SK-N-SH (cell line): Measurements from ENCODE around the gene LRRC8D. TPM values are rescaled to one million over a fixed set of nuclear protein-coding genes. Genes with fewer than 3 reads are reported as not detected.

Source experiments
- CTCF ChIA-PET: fragments of 300-600, 350-600 bp; formaldehyde crosslinking; extraction: SDS; loops from one replicate; lab custom pipeline; 2021; lab: Yijun Ruan, JAX
- POLR2A ChIA-PET: fragments of 350-600 bp; sonication (Branson Sonifier 250); formaldehyde crosslinking; extraction: SDS; loops from one replicate; lab custom pipeline; 2020; ENCODE audit warnings: antibody characterized with exemption, inconsistent platforms; lab: Yijun Ruan, JAX
- DNase-seq: peaks from one replicate; pipeline ENCODE4 v3.0.0; 2012
- H2AFZ ChIP-seq: fragments of 200-600 bp; sonication (generic); 2 replicates; pipeline ENCODE4 v1.8.1; 2016; ENCODE audit warnings: antibody characterized with exemption, mild to moderate bottlenecking, low read depth
- H3F3A ChIP-seq: fragments of 200-600 bp; sonication (generic); replicated peaks from 2 replicates; pipeline ENCODE3; 2016; ENCODE audit warnings: antibody characterized with exemption, mild to moderate bottlenecking; ENCODE audit not compliant: insufficient read depth
- H3K27ac ChIP-seq, 2 experiments: fragments of 200-500 bp in 1 of 2; fragments of 200-600 bp in 1 of 2; sonication (Bioruptor generic) in 1 of 2; sonication (generic), shearing (Covaris generic) in 1 of 2; 2 replicates each; pipeline versions ENCODE4 v1.5.1 to v1.6.1; 2014 to 2016; ENCODE audit warnings: low read depth in 2 of 2, inconsistent platforms in 1 of 2, low read length in 1 of 2, mild to moderate bottlenecking in 1 of 2, mixed read lengths in 1 of 2
- H3K27me3 ChIP-seq: fragments of 200-600 bp; sonication (generic), shearing (Covaris generic); 2 replicates; pipeline ENCODE4 v1.6.1; 2016; ENCODE audit warnings: mixed run types; ENCODE audit not compliant: insufficient read depth
- H3K36me3 ChIP-seq, 2 experiments: fragments of 200-500 bp in 1 of 2; fragments of 200-600 bp in 1 of 2; sonication (Bioruptor generic) in 1 of 2; sonication (generic) in 1 of 2; replicated peaks in 1 of 2; 2 replicates each; pipeline versions ENCODE3 to v1.5.1; 2014 to 2016; ENCODE audit warnings: low read length in 1 of 2, mild to moderate bottlenecking in 1 of 2; ENCODE audit not compliant: insufficient read depth in 2 of 2, control insufficient read depth in 1 of 2
- H3K4me1 ChIP-seq, 2 experiments: fragments of 200-500 bp in 1 of 2; fragments of 200-600 bp in 1 of 2; sonication (Bioruptor generic) in 1 of 2; sonication (generic), shearing (Covaris generic) in 1 of 2; 2 replicates each; pipeline versions ENCODE4 v1.5.1 to v1.6.1; 2014 to 2016; ENCODE audit warnings: low read depth in 1 of 2, low read length in 1 of 2, mixed run types in 1 of 2; ENCODE audit not compliant: insufficient read depth in 2 of 2, control insufficient read depth in 1 of 2
- H3K4me2 ChIP-seq: fragments of 200-600 bp; sonication (generic), shearing (Covaris generic); 2 replicates; pipeline ENCODE4 v1.6.1; 2017; ENCODE audit warnings: mixed run types
- H3K4me3 ChIP-seq, 2 experiments: fragments of 200-500 bp in 1 of 2; fragments of 200-600 bp in 1 of 2; sonication (Bioruptor generic) in 1 of 2; sonication (generic), shearing (Covaris generic) in 1 of 2; 2 replicates each; pipeline versions ENCODE4 v1.5.1 to v1.8.1; 2014 to 2016; ENCODE audit warnings: low read depth in 2 of 2, inconsistent platforms in 1 of 2, low read length in 1 of 2, mild to moderate bottlenecking in 1 of 2, mixed read lengths in 1 of 2, moderate library complexity in 1 of 2
- H3K79me2 ChIP-seq: fragments of 200-600 bp; sonication (generic); 2 replicates; pipeline ENCODE4 v1.8.1; 2017; ENCODE audit warnings: mild to moderate bottlenecking; ENCODE audit not compliant: insufficient read depth
- H3K9ac ChIP-seq: fragments of 200-600 bp; sonication (generic); 2 replicates; pipeline ENCODE4 v1.6.1; 2017; ENCODE audit warnings: mixed run types
- H3K9me2 ChIP-seq: fragments of 200-600 bp; sonication (generic); 2 replicates; pipeline ENCODE4 v1.6.1; 2017; ENCODE audit warnings: mixed run types
- H3K9me3 ChIP-seq: fragments of 200-600 bp; sonication (generic); 2 replicates; pipeline ENCODE4 v1.6.1; 2017; ENCODE audit warnings: mixed run types, mild to moderate bottlenecking, moderate library complexity
- H4K20me1 ChIP-seq: fragments of 200-600 bp; sonication (generic); 2 replicates; pipeline ENCODE4 v1.6.1; 2017; ENCODE audit warnings: mild to moderate bottlenecking, mixed run types; ENCODE audit not compliant: insufficient read depth
- CTCF ChIP-seq: fragments of 200-600 bp; sonication (generic); IDR thresholded peaks from 2 replicates; pipeline ENCODE4 v1.6.1; 2017; ENCODE audit warnings: antibody characterized with exemption, mild to moderate bottlenecking, moderate library complexity
- EP300 ChIP-seq, 2 experiments: IDR thresholded peaks; 2 replicates each; pipeline versions ENCODE4 v1.4.0 to v1.6.1; 2012; ENCODE audit warnings: borderline replicate concordance in 1 of 2, low read depth in 1 of 2, low read length in 1 of 2
- EZH2phosphoT487 ChIP-seq: fragments of 200-600 bp; sonication (generic); IDR thresholded peaks from 2 replicates; pipeline ENCODE4 v1.6.1; 2017; ENCODE audit warnings: low read depth, mixed run types, mild to moderate bottlenecking, antibody characterized with exemption, moderate library complexity, borderline replicate concordance
- FOSL2 ChIP-seq: IDR thresholded peaks from 2 replicates; pipeline ENCODE4 v1.4.0; 2012; ENCODE audit warnings: low read depth, mild to moderate bottlenecking, moderate library complexity, borderline replicate concordance
- FOXM1 ChIP-seq: IDR thresholded peaks from 2 replicates; pipeline ENCODE4 v1.4.0; 2012; ENCODE audit warnings: low read depth, mild to moderate bottlenecking
- GABPA ChIP-seq: IDR thresholded peaks from 2 replicates; pipeline ENCODE4 v1.4.0; 2012; ENCODE audit warnings: low read depth, mild to moderate bottlenecking
- GATA2 ChIP-seq: sonication (generic); formaldehyde crosslinking; IDR thresholded peaks from 2 replicates; pipeline ENCODE4 v1.5.0; 2020; ENCODE audit warnings: mild to moderate bottlenecking, missing genetic modification reagents
- IRF3 ChIP-seq: fragments of 150-350 bp; IDR thresholded peaks from 2 replicates; pipeline ENCODE4 v1.6.1; 2016; ENCODE audit warnings: mild to moderate bottlenecking, low read depth, low read length
- JUND ChIP-seq: IDR thresholded peaks from 2 replicates; pipeline ENCODE4 v1.4.0; 2012
- MEF2A ChIP-seq: IDR thresholded peaks from 2 replicates; pipeline ENCODE4 v1.4.0; 2012; ENCODE audit warnings: low read depth, borderline replicate concordance
- MXI1 ChIP-seq: IDR thresholded peaks from 2 replicates; pipeline ENCODE4 v1.6.1; 2012; ENCODE audit warnings: mild to moderate bottlenecking, low read depth, low read length, improper control_type of control experiment
- NFIC ChIP-seq: IDR thresholded peaks from 2 replicates; pipeline ENCODE4 v1.4.0; 2012; ENCODE audit warnings: borderline replicate concordance
- NRF1 ChIP-seq: IDR thresholded peaks from 2 replicates; pipeline ENCODE4 v1.6.1; 2012; ENCODE audit warnings: low read depth, mild to moderate bottlenecking, low read length
- RCOR1 ChIP-seq: fragments of 150-350 bp; IDR thresholded peaks from 2 replicates; pipeline ENCODE4 v1.6.1; 2017; ENCODE audit warnings: antibody characterized with exemption, low read length
- RFX5 ChIP-seq: IDR thresholded peaks from 2 replicates; pipeline ENCODE4 v1.6.1; 2012; ENCODE audit warnings: mild to moderate bottlenecking, improper control_type of control experiment, low read length
- RXRA ChIP-seq: IDR thresholded peaks from 2 replicates; pipeline ENCODE4 v1.4.0; 2012; ENCODE audit warnings: low read depth, mild to moderate bottlenecking, borderline replicate concordance
- SIN3A ChIP-seq: IDR thresholded peaks from 2 replicates; pipeline ENCODE4 v1.6.1; 2012; ENCODE audit warnings: low read depth, mild to moderate bottlenecking, low read length, moderate library complexity, borderline replicate concordance
- TAF1 ChIP-seq: IDR thresholded peaks from 2 replicates; pipeline ENCODE4 v1.6.1; 2012; ENCODE audit warnings: low read depth, mild to moderate bottlenecking, low read length, moderate library complexity, borderline replicate concordance
- USF1 ChIP-seq: IDR thresholded peaks from 2 replicates; pipeline ENCODE4 v1.4.0; 2012; ENCODE audit warnings: low read depth, borderline replicate concordance
- USF2 ChIP-seq: fragments of 150-350 bp; IDR thresholded peaks from 2 replicates; pipeline ENCODE4 v1.6.1; 2017; ENCODE audit warnings: antibody characterized with exemption, low read length, low read depth, borderline replicate concordance
- WGBS: methylation state at CpG from one replicate; pipeline ENCODE4 v1.1.6; 2017; ENCODE audit warnings: low lambda C conversion rate; 5-methylcytosine and 5-hydroxymethylcytosine counted together
- polyA plus RNA-seq, 3 experiments: library from polyadenylated mRNA; depleted of rRNA; stranded (reverse); fragments of >200 nt; gene quantifications; 2 replicates each; pipeline ENCODE4 v1.2.3, GENCODE V29; 2012

LRRC8D gene
- polyA plus RNA-seq, 1 of the 3 experiments (the other 2 are of a cell fraction): 15.0 TPM

- Histone ChIP-seq H3K4me1 (peaks cover 0 to 14% of the 10 kb centered on the region in 2 experiments; a peak in 3 of 4 replicates), H3K9ac (no peak overlapping the region), H3K36me3 (peaks cover 2 to 6% of the 10 kb centered on the region in 2 experiments), H4K20me1 (no peaks in the 10 kb centered on the region), H3K4me2 (no peak overlapping the region), H3K9me2 (no peaks in the 10 kb centered on the region), H3F3A (no peaks in the 10 kb centered on the region), H3K9me3 (no peaks in the 10 kb centered on the region), H3K79me2 (no peaks in the 10 kb centered on the region), H3K27ac (peak overlapping the region in 1 of 2 experiments; percentile 52; a peak in 1 of 4 replicates), H2AFZ (no peak overlapping the region), H3K4me3 (no peak overlapping the region), H3K27me3 (no peaks in the 10 kb centered on the region)
- TF ChIP-seq USF1 (no peak), FOXM1 (no peak), MXI1 (no peak), EZH2phosphoT487 (no peak), USF2 (no peak), TAF1 (no peak), SIN3A (no peak), IRF3 (no peak), CTCF (no peak), NRF1 (no peak), RXRA (no peak), RCOR1 (no peak), FOSL2 (no peak), GATA2 (CRISPR knock-in tag) (no peak), EP300 (IDR thresholded peaks at IDR 0.05; ENCODE audit: borderline replicate concordance in 1 of 2, low read depth in 1 of 2, low read length in 1 of 2) (no peak), RFX5 (no peak), NFIC (no peak), JUND (no peak), GABPA (no peak), MEF2A (no peak)
- 95% methylated on average over 7 of the region's 7 CpGs for WGBS
- ChIA-PET POLR2A (no interaction called here), CTCF (no interaction called here)
- DNase-seq: no peak
These were observed 45.7 kb downstream of the LRRC8D start for GRCh38 chr1:89866568-89866967.
